ENCODE measurements around the gene VPS37C. TPM values are rescaled to one million over a fixed set of nuclear protein-coding genes. Genes with fewer than 3 reads are reported as not detected.

VPS37C gene
- total and polyA plus RNA-seq, 9 of the 15 experiments (the other 6 are each of a cell fraction or from before 2014, with no cell fraction given): 0.62 to 29.8 (median 11.5) TPM

DNA sequence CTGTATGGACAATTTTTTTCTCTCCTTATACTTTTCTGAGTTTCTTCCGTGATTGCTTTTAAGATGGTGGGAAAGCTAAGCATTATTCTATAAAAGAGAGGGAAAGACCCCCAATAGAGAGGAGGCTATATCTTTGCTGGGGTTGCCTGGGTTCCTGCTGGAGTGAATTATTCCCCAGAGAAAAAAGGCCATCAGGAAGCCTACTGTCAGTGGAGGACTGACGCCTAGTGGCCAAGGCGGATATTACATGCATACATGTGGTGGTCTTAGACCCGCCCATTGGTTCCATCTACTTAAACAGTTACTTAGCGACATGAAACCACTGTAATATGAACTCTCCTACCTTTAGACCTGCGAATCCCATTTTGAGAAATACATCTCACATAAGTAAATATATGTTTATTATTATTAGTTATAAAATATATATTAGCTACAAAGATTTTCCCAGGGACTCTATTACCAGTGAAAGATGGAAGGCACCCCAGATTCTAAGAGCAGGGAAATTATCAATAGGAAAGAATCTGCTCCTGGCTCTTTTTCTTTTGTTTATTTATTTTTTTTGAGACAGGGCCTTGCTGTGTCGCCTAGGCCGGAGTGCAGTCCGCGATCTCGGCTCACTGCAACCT lies 26.4 kb upstream of the VPS37C start (continued):
- TF ChIP-seq REST (IDR thresholded peaks at IDR 0.05; ENCODE audit: borderline replicate concordance): peak; percentile 62; the same call in 1 of the 2 replicates
- no peak for TF ChIP-seq REST (CRISPR knock-in tag; IDR thresholded peaks at IDR 0.05; ENCODE audit: low read depth)
- TF ChIP-seq PHF8 (IDR thresholded peaks at IDR 0.05; ENCODE audit: borderline replicate concordance, low read length): no peak
- TF ChIP-seq, protein P1, sequence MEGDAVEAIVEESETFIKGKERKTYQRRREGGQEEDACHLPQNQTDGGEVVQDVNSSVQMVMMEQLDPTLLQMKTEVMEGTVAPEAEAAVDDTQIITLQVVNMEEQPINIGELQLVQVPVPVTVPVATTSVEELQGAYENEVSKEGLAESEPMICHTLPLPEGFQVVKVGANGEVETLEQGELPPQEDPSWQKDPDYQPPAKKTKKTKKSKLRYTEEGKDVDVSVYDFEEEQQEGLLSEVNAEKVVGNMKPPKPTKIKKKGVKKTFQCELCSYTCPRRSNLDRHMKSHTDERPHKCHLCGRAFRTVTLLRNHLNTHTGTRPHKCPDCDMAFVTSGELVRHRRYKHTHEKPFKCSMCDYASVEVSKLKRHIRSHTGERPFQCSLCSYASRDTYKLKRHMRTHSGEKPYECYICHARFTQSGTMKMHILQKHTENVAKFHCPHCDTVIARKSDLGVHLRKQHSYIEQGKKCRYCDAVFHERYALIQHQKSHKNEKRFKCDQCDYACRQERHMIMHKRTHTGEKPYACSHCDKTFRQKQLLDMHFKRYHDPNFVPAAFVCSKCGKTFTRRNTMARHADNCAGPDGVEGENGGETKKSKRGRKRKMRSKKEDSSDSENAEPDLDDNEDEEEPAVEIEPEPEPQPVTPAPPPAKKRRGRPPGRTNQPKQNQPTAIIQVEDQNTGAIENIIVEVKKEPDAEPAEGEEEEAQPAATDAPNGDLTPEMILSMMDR (IDR thresholded peaks at IDR 0.05 in 2 of 3, conservative IDR thresholded peaks at IDR 0.05 in 1 of 3; ENCODE audit: insufficient read depth in 2 of 3, low read depth in 1 of 3, low read length in 3 of 3): peak; percentile 92 to 94 (median 94)
- no peak for TF ChIP-seq ZNF41 (CRISPR knock-in tag; conservative IDR thresholded peaks at IDR 0.05)
- no peak for TF ChIP-seq CBFA2T2 (conservative IDR thresholded peaks at IDR 0.05)
- TF ChIP-seq ZNF644 (tag; IDR thresholded peaks at IDR 0.05; ENCODE audit: low read depth): no peak
- TF ChIP-seq ZBTB2 (IDR thresholded peaks at IDR 0.05): no peak
- TF ChIP-seq, protein P2, sequence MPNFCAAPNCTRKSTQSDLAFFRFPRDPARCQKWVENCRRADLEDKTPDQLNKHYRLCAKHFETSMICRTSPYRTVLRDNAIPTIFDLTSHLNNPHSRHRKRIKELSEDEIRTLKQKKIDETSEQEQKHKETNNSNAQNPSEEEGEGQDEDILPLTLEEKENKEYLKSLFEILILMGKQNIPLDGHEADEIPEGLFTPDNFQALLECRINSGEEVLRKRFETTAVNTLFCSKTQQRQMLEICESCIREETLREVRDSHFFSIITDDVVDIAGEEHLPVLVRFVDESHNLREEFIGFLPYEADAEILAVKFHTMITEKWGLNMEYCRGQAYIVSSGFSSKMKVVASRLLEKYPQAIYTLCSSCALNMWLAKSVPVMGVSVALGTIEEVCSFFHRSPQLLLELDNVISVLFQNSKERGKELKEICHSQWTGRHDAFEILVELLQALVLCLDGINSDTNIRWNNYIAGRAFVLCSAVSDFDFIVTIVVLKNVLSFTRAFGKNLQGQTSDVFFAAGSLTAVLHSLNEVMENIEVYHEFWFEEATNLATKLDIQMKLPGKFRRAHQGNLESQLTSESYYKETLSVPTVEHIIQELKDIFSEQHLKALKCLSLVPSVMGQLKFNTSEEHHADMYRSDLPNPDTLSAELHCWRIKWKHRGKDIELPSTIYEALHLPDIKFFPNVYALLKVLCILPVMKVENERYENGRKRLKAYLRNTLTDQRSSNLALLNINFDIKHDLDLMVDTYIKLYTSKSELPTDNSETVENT (CRISPR knock-in tag; IDR thresholded peaks at IDR 0.05): no peak
- TF ChIP-seq LEF1 (IDR thresholded peaks at IDR 0.05): no peak
- no peak for TF ChIP-seq ZBTB17 (CRISPR knock-in tag; IDR thresholded peaks at IDR 0.05)
